Calu3 (cell line): ENCODE results near the gene MSI2. TPM values are rescaled to one million over a fixed set of nuclear protein-coding genes. Genes with fewer than 3 reads are reported as not detected.

Experiments used
- BruUV-seq: library from RNA; stranded (reverse); fragments of 400-500 nt; replicated peaks from 2 replicates; lab custom pipeline; 2021; lab: Mats Ljungman, UMichigan
- CTCF ChIA-PET: fragments of 300-600 bp; sonication (Branson Sonifier 250); formaldehyde crosslinking; loops from one replicate; lab custom pipeline; 2022; ENCODE audit warnings: antibody characterized with exemption; lab: Charles Lee
- DNase-seq: peaks from one replicate; pipeline ENCODE4 v3.0.0; 2022
- H3K27ac Mint-ChIP-seq: one replicate; pipeline ENCODE4 v1.8.0; 2022; ENCODE audit warnings: mixed read lengths; ENCODE audit not compliant: unreplicated experiment
- H3K27me3 Mint-ChIP-seq: one replicate; pipeline ENCODE4 v1.8.0; 2022; ENCODE audit warnings: mixed read lengths; ENCODE audit not compliant: unreplicated experiment
- H3K36me3 Mint-ChIP-seq: one replicate; pipeline ENCODE4 v1.8.0; 2022; ENCODE audit warnings: mild to moderate bottlenecking, moderate library complexity, mixed read lengths; ENCODE audit not compliant: insufficient read depth, unreplicated experiment
- H3K4me1 Mint-ChIP-seq: one replicate; pipeline ENCODE4 v1.8.0; 2022; ENCODE audit warnings: mild to moderate bottlenecking, low read depth, mixed read lengths; ENCODE audit not compliant: unreplicated experiment
- H3K4me3 Mint-ChIP-seq: one replicate; pipeline ENCODE4 v1.8.0; 2022; ENCODE audit warnings: mild to moderate bottlenecking, low read depth, moderate library complexity, mixed read lengths; ENCODE audit not compliant: unreplicated experiment
- H3K9me3 Mint-ChIP-seq: one replicate; pipeline ENCODE4 v1.8.0; 2022; ENCODE audit warnings: low read depth, mixed read lengths; ENCODE audit not compliant: unreplicated experiment
- intact Hi-C: fragments of 100-400 bp; cut with micrococcal nuclease; formaldehyde crosslinking; loops from one replicate; pipeline ENCODE4 v1.10.0; 2022; ENCODE audit not compliant: unreplicated experiment
- total RNA-seq: library from RNA; stranded (reverse); gene quantifications from 2 replicates; pipeline ENCODE4 v1.2.3, GENCODE V29; 2022
- TF ChIP-seq, protein P1 (sequence below): fragments of 200-600 bp; IDR thresholded peaks from one replicate; pipeline ENCODE4 v1.8.0; 2022; ENCODE audit warnings: antibody characterized with exemption; ENCODE audit not compliant: unreplicated experiment

The MSI2 gene
- total RNA-seq, 1 experiment from 2014 or later = 66.4 TPM

DNA sequence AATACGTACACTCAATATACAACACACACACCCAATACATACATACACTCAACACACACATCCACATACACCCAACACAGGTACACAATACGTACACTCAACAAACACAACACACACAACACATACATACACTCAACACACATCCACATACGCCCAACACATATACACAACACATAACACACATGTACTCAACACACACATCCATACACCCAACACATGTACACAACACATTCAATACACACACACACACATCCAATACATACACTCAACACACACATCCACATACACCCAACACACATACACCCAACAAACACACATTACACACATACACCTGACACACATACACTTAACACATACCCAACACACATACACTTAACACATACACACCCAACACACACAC, 392.9 kb downstream of the MSI2 start:
- CTCF ChIA-PET = no interaction called here
- peaks cover 5% of the 10 kb centered on the region for H3K36me3 Mint-ChIP-seq
- no TSS peak for BruUV-seq
- TF ChIP-seq, protein P1, sequence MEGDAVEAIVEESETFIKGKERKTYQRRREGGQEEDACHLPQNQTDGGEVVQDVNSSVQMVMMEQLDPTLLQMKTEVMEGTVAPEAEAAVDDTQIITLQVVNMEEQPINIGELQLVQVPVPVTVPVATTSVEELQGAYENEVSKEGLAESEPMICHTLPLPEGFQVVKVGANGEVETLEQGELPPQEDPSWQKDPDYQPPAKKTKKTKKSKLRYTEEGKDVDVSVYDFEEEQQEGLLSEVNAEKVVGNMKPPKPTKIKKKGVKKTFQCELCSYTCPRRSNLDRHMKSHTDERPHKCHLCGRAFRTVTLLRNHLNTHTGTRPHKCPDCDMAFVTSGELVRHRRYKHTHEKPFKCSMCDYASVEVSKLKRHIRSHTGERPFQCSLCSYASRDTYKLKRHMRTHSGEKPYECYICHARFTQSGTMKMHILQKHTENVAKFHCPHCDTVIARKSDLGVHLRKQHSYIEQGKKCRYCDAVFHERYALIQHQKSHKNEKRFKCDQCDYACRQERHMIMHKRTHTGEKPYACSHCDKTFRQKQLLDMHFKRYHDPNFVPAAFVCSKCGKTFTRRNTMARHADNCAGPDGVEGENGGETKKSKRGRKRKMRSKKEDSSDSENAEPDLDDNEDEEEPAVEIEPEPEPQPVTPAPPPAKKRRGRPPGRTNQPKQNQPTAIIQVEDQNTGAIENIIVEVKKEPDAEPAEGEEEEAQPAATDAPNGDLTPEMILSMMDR = no peak
- no peak overlapping the region for H3K27ac Mint-ChIP-seq
- H3K27me3 Mint-ChIP-seq = no peaks in the 10 kb centered on the region
- H3K4me3 Mint-ChIP-seq = no peak overlapping the region
- H3K4me1 Mint-ChIP-seq = no peaks in the 10 kb centered on the region
- H3K9me3 Mint-ChIP-seq = no peaks in the 10 kb centered on the region
- no peak for DNase-seq
- intact Hi-C loops = no loop called here

DNA sequence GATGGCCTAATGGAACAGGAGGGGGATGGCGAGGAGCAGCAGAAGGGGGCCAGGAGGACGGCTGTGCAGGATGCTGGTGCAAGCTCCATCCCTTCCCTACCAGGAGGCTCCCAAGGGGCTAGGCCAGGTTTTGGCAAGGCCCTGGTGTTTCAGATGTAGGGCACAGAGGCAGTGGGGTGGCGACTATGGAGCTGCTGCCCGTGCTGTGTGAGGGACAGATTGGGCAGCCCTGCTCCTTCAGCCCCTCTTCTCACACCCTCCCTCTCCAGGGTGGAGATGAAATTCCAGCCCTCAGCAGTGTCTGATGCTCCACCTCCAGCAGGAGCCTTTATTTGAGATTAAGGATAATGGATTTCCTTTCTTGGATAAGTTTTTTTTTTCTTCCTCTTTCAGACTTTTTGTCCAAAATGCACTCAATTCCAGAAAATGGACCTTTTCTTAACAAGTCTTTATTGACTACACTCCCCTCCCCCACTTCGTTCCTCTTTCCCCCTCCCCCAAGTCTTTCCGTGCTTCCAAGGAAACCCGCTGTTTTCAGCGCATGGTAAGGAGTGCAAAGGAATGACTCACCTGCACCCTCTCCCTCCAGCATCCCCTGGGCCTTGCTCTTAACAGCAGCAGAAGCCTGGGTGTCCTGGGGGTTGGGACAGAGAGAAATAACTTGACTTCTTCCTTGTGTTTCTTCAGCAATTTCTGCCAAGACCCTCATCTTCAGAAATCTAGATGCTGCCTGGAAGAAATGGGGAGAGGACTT, 393.6 kb downstream of the MSI2 start:
- CTCF ChIA-PET = no interaction called here
- no TSS peak for BruUV-seq
- Mint-ChIP-seq H3K4me3 (no peak overlapping the region), H3K36me3 (peaks cover 5% of the 10 kb centered on the region), H3K27me3 (no peaks in the 10 kb centered on the region), H3K27ac (no peak overlapping the region), H3K4me1 (no peaks in the 10 kb centered on the region), H3K9me3 (no peaks in the 10 kb centered on the region)
- no peak for DNase-seq
- intact Hi-C loops = no loop called here
- TF ChIP-seq, protein P1 = no peak

DNA sequence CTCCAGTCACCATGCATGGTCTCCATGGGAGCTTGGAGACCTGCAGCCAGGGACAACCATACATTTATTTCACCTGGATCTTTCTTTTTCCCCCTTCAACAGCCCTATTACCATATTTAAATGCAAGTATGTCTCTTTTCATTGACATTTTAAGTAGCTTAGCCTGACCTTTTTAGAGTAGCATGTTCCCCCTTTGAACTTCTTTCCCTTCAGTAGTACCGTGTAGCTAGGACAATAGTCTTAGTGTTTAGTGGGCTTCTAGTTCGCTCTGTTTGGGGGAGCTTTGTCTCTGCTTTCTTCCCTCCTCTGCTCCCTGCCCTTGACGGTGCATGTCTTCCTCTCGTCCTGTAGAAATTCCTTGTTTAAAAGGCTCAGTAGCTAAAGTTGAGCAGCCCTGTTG, 394.2 kb downstream of the MSI2 start:
- DNase-seq = no peak
- H3K9me3 Mint-ChIP-seq = no peaks in the 10 kb centered on the region
- H3K27me3 Mint-ChIP-seq = no peaks in the 10 kb centered on the region
- BruUV-seq = no TSS peak
- intact Hi-C loops = no loop called here
- H3K4me1 Mint-ChIP-seq = no peaks in the 10 kb centered on the region
- TF ChIP-seq, protein P1 = no peak
- no peak overlapping the region for H3K27ac Mint-ChIP-seq
- H3K4me3 Mint-ChIP-seq = no peak overlapping the region
- CTCF ChIA-PET = no interaction called here
- H3K36me3 Mint-ChIP-seq = peaks cover 5% of the 10 kb centered on the region

DNA sequence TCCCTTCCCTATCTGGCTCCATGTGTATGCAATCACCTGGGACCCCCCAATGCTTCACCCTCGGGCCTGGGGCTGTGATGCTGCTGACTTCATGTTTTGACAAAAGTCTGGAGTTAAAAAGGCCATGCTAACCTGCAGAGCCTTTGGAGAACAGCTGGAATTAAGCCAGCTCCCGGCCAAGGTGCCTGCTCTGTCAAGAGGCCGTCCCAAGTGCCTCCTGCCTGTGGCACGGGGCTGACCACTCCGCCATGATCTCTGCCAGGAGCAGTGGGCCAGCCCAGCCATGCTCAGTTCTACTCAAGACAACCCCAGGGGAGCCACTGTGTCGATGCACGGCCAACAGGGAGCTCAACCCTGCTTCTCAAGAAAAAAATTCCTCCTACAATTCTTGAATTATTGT, 395.1 kb downstream of the MSI2 start:
- Mint-ChIP-seq H3K4me3 (no peak overlapping the region), H3K9me3 (no peaks in the 10 kb centered on the region), H3K27me3 (no peaks in the 10 kb centered on the region), H3K27ac (no peak overlapping the region), H3K4me1 (no peaks in the 10 kb centered on the region), H3K36me3 (peaks cover 5% of the 10 kb centered on the region)
- intact Hi-C loops = no loop called here
- no TSS peak for BruUV-seq
- CTCF ChIA-PET = no interaction called here
- no peak for DNase-seq
- TF ChIP-seq, protein P1 = no peak
